HL-60 (cell line): ENCODE results near the gene KISS1.

Experiments
- CTCF ChIP-seq: IDR thresholded peaks from one replicate; pipeline ENCODE4 v1.5.1; 2011; ENCODE audit warnings: low read length, control low read depth, inconsistent platforms; ENCODE audit not compliant: insufficient read depth
- GABPA ChIP-seq: IDR thresholded peaks from 2 replicates; pipeline ENCODE4 v1.6.1; 2012; ENCODE audit warnings: low read depth
- POLR2AphosphoS5 ChIP-seq: IDR thresholded peaks from 2 replicates; pipeline ENCODE4 v1.6.1; 2012; ENCODE audit warnings: low read depth
- REST ChIP-seq: IDR thresholded peaks from 2 replicates; pipeline ENCODE4 v1.6.1; 2012; ENCODE audit warnings: low read depth; ENCODE audit not compliant: insufficient replicate concordance

- TF ChIP-seq CTCF (no peak), POLR2AphosphoS5 (no peak), REST (no peak), GABPA (no peak)
Observed at GRCh38 chr1:204219971-204220616, 23.8 kb upstream of the KISS1 start.
